ENCODE measurements around the gene TEX19.
"Not testable (repeated sequence)": the region's sequence is repeated elsewhere in the genome, so short reads cannot be mapped to it uniquely, and the experiment has no call there.

TEX19 gene

DNA sequence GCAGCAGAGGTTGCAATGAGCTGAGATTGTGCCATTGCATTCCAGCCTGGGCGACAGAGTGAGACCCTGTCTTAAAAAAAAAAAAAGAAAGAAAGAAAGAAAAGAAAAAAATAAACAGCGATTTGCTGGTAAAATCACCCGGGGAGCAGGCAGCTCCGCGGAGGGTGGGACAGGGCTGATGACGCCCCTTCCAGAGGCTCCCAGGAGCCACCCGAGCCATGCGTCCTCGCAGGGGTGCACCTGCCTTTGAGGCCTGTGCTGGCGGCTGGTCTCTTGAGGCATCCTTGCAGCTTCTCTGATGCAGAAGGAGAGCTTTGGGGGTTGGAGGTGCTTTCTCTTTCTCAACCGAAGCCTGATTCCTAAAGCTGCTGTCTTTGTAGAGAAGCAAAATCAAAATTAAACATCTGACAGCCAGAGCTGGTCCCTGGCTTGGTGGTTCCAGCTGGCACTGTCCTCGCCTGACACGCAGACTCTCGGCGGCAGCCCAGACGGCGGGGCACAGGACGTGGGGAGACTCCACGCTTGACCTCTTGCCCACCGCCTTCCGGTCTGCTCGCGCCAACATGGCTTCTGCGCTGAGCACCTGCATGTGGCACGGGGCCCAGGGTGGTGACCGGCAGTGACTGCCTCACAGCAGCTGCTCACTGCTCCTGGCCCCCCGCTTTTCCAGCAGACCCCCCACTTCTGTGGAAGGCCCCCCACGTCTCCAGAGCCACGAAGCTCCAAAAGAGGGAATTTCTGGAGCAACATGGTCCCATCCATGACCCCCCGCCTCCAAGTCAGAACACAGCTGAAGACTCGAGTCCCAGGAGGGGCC lies 19.1 kb downstream of the TEX19 start:
- H3K27ac ChIP-seq = no peak overlapping the region
- no peak overlapping the region for H3K4me3 ChIP-seq
- TF ChIP-seq, protein P1, sequence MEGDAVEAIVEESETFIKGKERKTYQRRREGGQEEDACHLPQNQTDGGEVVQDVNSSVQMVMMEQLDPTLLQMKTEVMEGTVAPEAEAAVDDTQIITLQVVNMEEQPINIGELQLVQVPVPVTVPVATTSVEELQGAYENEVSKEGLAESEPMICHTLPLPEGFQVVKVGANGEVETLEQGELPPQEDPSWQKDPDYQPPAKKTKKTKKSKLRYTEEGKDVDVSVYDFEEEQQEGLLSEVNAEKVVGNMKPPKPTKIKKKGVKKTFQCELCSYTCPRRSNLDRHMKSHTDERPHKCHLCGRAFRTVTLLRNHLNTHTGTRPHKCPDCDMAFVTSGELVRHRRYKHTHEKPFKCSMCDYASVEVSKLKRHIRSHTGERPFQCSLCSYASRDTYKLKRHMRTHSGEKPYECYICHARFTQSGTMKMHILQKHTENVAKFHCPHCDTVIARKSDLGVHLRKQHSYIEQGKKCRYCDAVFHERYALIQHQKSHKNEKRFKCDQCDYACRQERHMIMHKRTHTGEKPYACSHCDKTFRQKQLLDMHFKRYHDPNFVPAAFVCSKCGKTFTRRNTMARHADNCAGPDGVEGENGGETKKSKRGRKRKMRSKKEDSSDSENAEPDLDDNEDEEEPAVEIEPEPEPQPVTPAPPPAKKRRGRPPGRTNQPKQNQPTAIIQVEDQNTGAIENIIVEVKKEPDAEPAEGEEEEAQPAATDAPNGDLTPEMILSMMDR (IDR thresholded peaks at IDR 0.05) = no peak
- no peak for DNase-seq (ENCODE audit: low spot score)

DNA sequence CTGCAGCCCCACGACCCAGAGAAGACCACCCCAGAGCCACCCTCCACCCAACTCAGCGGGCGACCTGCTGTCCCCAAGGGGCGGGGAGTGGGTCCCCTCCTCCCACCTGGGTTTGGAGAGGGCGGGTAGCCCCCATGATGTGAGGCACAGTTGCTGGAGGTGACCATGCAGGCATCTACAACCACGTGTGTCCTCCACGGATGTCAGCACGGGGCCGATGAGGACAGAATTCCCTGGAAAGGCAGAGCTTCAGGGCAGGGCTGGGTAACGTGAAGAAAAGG lies 19.6 kb downstream of the TEX19 start:
- no peak for DNase-seq (ENCODE audit: low spot score)
- no peak overlapping the region for H3K27ac ChIP-seq
- TF ChIP-seq, protein P1 (IDR thresholded peaks at IDR 0.05) = no peak
- H3K4me3 ChIP-seq = no peak overlapping the region

DNA sequence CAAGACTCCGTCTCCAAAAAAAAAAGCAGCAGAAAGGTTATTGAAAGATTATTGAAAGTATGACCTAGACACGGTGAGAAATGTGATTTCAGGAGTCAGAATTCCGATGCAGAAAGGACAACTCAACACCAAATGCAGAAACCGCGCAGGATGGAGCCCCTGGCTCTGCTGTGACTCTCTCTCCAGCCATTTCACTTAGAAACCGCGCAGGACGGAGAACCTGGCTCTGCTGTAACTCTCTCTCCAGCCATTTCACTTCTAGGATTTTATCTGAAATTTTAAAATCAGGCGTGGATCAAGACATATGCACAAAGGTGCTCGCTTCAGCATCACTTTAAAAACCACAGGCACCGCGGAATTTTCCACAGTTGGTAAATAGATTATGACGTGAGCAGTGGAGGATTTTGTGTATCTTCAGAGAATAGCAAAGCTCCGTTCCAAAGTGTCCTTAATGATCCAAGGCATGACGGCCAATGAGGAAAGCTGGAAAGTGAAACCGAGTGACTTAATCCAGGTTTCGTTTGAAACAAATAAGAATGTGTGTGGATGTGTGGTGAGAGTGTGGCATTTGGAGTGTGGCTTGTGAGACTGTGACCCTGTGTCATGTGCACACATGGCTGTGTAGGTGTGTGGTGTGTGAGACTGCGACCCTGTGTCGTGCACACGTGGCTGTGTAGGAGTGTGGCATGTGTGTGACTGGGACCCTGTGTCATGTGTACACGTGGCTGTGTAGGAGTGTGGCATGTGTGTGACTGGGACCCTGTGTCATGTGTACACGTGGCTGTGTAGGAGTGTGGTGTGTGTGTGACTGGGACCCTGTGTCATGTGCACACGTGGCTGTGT lies 22.0 kb downstream of the TEX19 start:
- DNase-seq (ENCODE audit: low spot score) = no peak
- Histone ChIP-seq H3K4me3 (no peak overlapping the region), H3K27ac (no peak overlapping the region)
- TF ChIP-seq, protein P1 (IDR thresholded peaks at IDR 0.05) = no peak

DNA sequence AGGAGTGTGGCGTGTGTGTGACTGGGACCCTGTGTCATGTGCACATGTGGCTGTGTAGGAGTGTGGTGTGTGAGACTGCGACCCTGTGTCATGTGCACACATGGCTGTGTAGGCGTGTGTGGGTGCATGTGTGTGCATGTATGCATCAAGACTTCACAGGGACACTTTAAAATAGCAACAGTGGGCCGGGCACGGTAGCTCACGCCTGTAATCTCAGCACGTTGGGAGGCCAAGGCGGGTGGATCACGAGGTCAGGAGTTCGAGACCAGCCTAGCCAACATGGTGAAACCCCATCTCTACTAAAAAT lies 22.6 kb downstream of the TEX19 start:
- H3K4me3 ChIP-seq; DNase-seq (ENCODE audit: low spot score); H3K27ac ChIP-seq: not testable (repeated sequence)

DNA sequence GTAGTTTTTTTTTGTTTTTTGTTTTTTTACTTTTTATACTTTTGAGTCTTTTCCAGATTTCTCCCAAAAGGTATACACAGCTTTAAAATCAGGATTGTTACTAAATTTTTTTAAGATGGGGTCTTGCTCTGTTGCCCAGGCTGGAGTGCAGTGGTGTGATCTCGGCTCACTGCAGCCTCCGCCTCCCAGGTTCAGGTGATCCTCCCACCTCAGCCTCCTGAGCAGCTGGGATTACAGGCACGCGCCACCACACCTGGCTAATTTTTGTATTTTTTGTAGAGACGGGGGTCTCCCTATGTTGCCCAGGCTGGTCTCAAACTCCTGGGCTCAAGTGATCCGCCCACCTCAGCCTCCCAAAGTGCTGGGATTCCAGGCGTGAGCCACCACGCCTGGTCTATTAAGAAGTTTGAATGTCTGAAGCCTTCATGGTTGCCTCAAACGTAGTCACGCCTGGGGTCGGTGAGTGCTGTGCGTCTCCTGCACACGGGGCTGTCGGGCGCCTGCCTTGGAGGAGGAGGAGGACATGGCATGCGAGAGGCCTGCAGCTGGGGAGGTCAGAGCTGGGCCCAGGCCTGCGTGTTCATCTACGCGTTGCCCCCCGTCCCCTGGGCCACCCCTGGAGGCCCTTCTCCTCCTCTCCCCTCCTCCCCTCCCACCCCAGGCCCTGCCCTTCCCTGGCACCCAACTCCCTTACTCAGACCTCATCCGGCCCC lies 23.3 kb downstream of the TEX19 start:
- H3K27ac ChIP-seq; DNase-seq (ENCODE audit: low spot score); H3K4me3 ChIP-seq: not testable (repeated sequence)

DNA sequence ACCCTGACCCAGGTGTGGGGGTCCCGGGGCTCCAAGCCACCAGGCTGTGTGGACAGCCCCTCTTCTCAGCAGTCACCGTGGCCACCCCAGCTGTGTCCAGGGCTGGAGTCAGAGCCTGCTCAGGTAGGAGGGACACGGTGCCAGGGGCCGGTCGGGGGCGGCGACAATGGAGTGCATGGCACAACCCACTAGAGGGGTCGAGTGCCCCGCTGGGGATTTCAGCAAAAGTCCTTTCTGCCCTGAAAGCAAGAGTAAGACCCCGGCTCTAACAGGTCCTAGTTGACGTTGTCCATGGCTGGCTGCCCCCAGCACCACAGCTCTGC lies 23.8 kb downstream of the TEX19 start:
- TF ChIP-seq, protein P1 (IDR thresholded peaks at IDR 0.05) = no peak
- no peak overlapping the region for H3K27ac ChIP-seq
- DNase-seq (ENCODE audit: low spot score) = no peak
- no peak overlapping the region for H3K4me3 ChIP-seq

DNA sequence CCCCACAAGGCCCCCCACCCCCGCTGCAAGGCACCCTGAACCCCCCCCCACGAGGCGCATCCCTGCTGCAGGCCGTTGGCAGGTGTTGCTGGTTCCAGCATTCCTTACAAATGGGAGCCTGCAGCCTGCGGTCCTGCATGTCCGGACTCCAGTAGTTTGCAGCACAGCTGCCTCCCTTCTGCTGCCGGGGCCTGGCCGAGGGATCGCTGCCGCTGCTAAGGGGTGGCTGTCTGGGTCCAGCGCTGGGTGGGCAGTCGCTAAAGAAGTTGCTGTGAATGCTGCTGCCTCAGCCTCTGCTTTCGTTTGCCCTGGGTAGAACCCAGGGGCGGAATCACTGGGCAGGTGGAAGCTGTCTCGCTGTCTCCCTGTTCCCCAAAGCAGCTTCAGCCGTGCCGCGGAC lies 24.4 kb downstream of the TEX19 start:
- no peak overlapping the region for H3K4me3 ChIP-seq
- no peak for DNase-seq (ENCODE audit: low spot score)
- no peak overlapping the region for H3K27ac ChIP-seq
- TF ChIP-seq, protein P1 (IDR thresholded peaks at IDR 0.05) = no peak
